Endothelial cell of umbilical vein (primary cell): ENCODE data around the gene LITAF. TPM values are rescaled to one million over a fixed set of nuclear protein-coding genes. Genes with fewer than 3 reads are reported as not detected.

ENCODE experiments used
- BruUV-seq: library from RNA; stranded (reverse); fragments of 400-500 nt; replicated peaks from 2 replicates; lab custom pipeline; 2021; lab: Mats Ljungman, UMichigan
- CTCF ChIA-PET: fragments of 300-600, 350-600 bp; sonication (Branson Sonifier 250); formaldehyde crosslinking; loops from one replicate; lab custom pipeline; 2021; ENCODE audit warnings: antibody characterized with exemption, inconsistent platforms; lab: Charles Lee
- POLR2A ChIA-PET: fragments of 300-600, 350-600 bp; sonication (Branson Sonifier 250); formaldehyde crosslinking; loops from one replicate; lab custom pipeline; 2021; ENCODE audit warnings: antibody characterized with exemption, inconsistent platforms; lab: Charles Lee
- DNase-seq: peaks from one replicate; pipeline ENCODE4 v3.0.0-alpha.2; 2011; ENCODE audit warnings: low read depth, low spot score
- FAIRE-seq: peaks from 2 replicates; lab custom pipeline; 2011; peaks lifted over from hg19 to GRCh38; lab: Jason Lieb, UNC
- H2AFZ ChIP-seq: 2 replicates; pipeline ENCODE4 v1.6.0; 2012; ENCODE audit warnings: low read depth, low read length, control low read depth, inconsistent platforms
- H3K27ac ChIP-seq: 2 replicates; pipeline ENCODE4 v1.5.1; 2011; ENCODE audit warnings: low read depth, mild to moderate bottlenecking, control low read depth, low read length, moderate library complexity; ENCODE audit not compliant: insufficient read depth
- H3K27me3 ChIP-seq, 2 experiments: 2 replicates each; pipeline versions ENCODE4 v1.6.0 to v1.6.1; 2011; ENCODE audit warnings: low read length in 2 of 2, mixed read lengths in 1 of 2; ENCODE audit not compliant: control insufficient read depth in 2 of 2, insufficient read depth in 2 of 2
- H3K36me3 ChIP-seq, 2 experiments: 2 replicates in 1 of 2; 3 replicates in 1 of 2; pipeline ENCODE4 v1.5.1; 2011; ENCODE audit warnings: low read length in 2 of 2, mild to moderate bottlenecking in 1 of 2, moderate library complexity in 1 of 2; ENCODE audit not compliant: control insufficient read depth in 2 of 2, insufficient read depth in 2 of 2; ENCODE audit errors: extremely low read depth in 1 of 2
- H3K4me1 ChIP-seq: 3 replicates; pipeline ENCODE4 v1.5.1; 2011; ENCODE audit warnings: mild to moderate bottlenecking, low read length; ENCODE audit not compliant: control insufficient read depth, insufficient read depth; ENCODE audit errors: extremely low read depth
- H3K4me2 ChIP-seq: 2 replicates; pipeline ENCODE4 v1.6.1; 2011; ENCODE audit warnings: low read length, control low read depth, mixed read lengths; ENCODE audit not compliant: insufficient read depth
- H3K4me3 ChIP-seq, 3 experiments: fragments of 200-600 bp in 1 of 3; sonication (generic), shearing (Covaris generic) in 1 of 3; replicated peaks in 1 of 3; 2 replicates each; pipeline ENCODE4 v1.5.1; 2011 to 2016; ENCODE audit warnings: control low read depth in 3 of 3, low read length in 3 of 3, mild to moderate bottlenecking in 2 of 3, inconsistent platforms in 1 of 3, low read depth in 1 of 3, moderate library complexity in 1 of 3; ENCODE audit not compliant: insufficient read depth in 1 of 3
- H3K79me2 ChIP-seq: 2 replicates; pipeline ENCODE4 v1.6.0; 2012; ENCODE audit warnings: low read length, inconsistent platforms; ENCODE audit not compliant: control insufficient read depth, insufficient read depth
- H3K9ac ChIP-seq: replicated peaks from 2 replicates; pipeline ENCODE3; 2011; ENCODE audit warnings: low read length, control low read depth; ENCODE audit not compliant: insufficient read depth; ENCODE audit errors: extremely low read depth
- H3K9me1 ChIP-seq: replicated peaks from 3 replicates; pipeline ENCODE4 v1.6.0; 2011; ENCODE audit warnings: mild to moderate bottlenecking, low read length; ENCODE audit not compliant: control insufficient read depth, insufficient read depth; ENCODE audit errors: extremely low read depth
- H3K9me3 ChIP-seq: replicated peaks from 2 replicates; pipeline ENCODE4 v1.5.1; 2012; ENCODE audit warnings: low read length, inconsistent platforms; ENCODE audit not compliant: control insufficient read depth, insufficient read depth
- H4K20me1 ChIP-seq: replicated peaks from 2 replicates; pipeline ENCODE3; 2011; ENCODE audit warnings: mild to moderate bottlenecking, low read length; ENCODE audit not compliant: control insufficient read depth, insufficient read depth; ENCODE audit errors: extremely low read depth
- EZH2 ChIP-seq: IDR thresholded peaks from 2 replicates; pipeline ENCODE4 v1.6.1; 2012; ENCODE audit warnings: borderline replicate concordance, low read depth, mild to moderate bottlenecking, moderate library complexity, low read length, inconsistent platforms; ENCODE audit not compliant: severe bottlenecking
- FOS ChIP-seq: IDR thresholded peaks from 2 replicates; pipeline ENCODE4 v1.6.1; 2011; ENCODE audit warnings: mild to moderate bottlenecking, low read length, moderate library complexity, borderline replicate concordance; ENCODE audit not compliant: insufficient read depth
- GATA2 ChIP-seq: IDR thresholded peaks from 2 replicates; pipeline ENCODE4 v1.7.0; 2011; ENCODE audit warnings: low read depth, mild to moderate bottlenecking, moderate library complexity, mixed read lengths, low read length; ENCODE audit not compliant: insufficient read length, insufficient read depth
- JUN ChIP-seq: IDR thresholded peaks from 2 replicates; pipeline ENCODE4 v1.6.1; 2011; ENCODE audit warnings: borderline replicate concordance, low read depth; ENCODE audit not compliant: insufficient read length, insufficient read depth
- MAX ChIP-seq: IDR thresholded peaks from 2 replicates; pipeline ENCODE4 v1.6.1; 2011; ENCODE audit not compliant: insufficient read depth, insufficient read length
- MYC ChIP-seq: IDR thresholded peaks from one replicate; pipeline ENCODE4 v1.6.1; 2011; ENCODE audit warnings: mild to moderate bottlenecking, low read depth, low read length
- POLR2A ChIP-seq: IDR thresholded peaks from 2 replicates; pipeline ENCODE4 v1.6.1; 2012; ENCODE audit warnings: low read depth, mild to moderate bottlenecking, control low read depth, low read length
- POLR2AphosphoS5 ChIP-seq: IDR thresholded peaks from 2 replicates; pipeline ENCODE4 v1.6.1; 2012; ENCODE audit warnings: low read depth, mild to moderate bottlenecking, control low read depth, low read length, moderate library complexity; ENCODE audit not compliant: insufficient read depth
- dilution Hi-C: fragments of 300-500 bp; cut with MboI; formaldehyde crosslinking; loops from one replicate; pipeline ENCODE4 v1.15.0; 2019; ENCODE audit warnings: low sequenced_read_pairs; ENCODE audit not compliant: extremely low pct_ligation_motif_present
- intact Hi-C: fragments of 100-400 bp; cut with micrococcal nuclease; formaldehyde crosslinking; loops from one replicate; pipeline ENCODE4 v1.10.0; 2022
- polyA plus RNA-seq, 4 experiments: library from polyadenylated mRNA; depleted of rRNA in 3 of 4; stranded (reverse) in 3 of 4; unstranded in 1 of 4; fragments of >200 nt; gene quantifications; 2 replicates each; pipeline versions ENCODE4 v1.2.1 to v1.2.3, GENCODE V29; 2011 to 2012; ENCODE audit warnings: missing spikeins in 1 of 4
- total RNA-seq: library from RNA; stranded (reverse); gene quantifications from 2 replicates; pipeline ENCODE4 v1.2.3, GENCODE V29; 2021
- TF ChIP-seq, protein P1 (sequence below), 2 donors: IDR thresholded peaks; 1 replicate in 1 of 2; 2 replicates in 1 of 2; pipeline ENCODE4 v1.5.1; 2011; ENCODE audit warnings: low read length in 2 of 2, mild to moderate bottlenecking in 2 of 2, moderate library complexity in 2 of 2, control low read depth in 1 of 2, inconsistent platforms in 1 of 2, low read depth in 1 of 2; ENCODE audit not compliant: insufficient read depth in 1 of 2; ENCODE audit errors: extremely low read depth in 1 of 2

Gene LITAF
- total and polyA plus RNA-seq, 2 donors (not counting 3 experiments of a cell fraction or from before 2014, with no cell fraction given), result 15.2 to 27.2 TPM

DNA sequence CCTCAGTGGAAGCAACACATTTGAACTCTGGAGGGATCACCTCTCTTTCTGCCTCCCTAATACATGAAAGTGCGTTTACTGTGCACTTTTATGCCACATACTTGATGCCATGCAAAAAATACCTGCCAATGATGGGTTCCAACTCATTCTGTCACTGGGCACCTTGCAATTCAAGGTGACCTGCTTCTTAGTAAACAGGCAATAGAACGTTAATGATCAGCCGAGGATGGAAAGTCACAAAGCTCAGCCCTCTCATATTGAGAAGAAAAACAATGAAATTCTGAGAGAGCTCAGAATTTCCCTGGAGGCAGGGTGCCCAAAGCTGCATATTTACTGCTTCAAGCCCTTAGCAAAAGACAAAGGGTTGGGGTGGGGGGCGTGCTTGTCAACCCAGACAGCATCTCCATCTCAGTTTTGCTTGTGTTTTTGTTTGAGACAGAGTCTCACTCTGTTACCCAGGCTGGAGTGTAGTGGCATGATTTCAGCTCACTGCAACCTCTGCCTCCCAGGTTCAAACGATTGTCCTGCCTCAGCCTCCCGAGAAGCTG, 23.2 kb downstream of the LITAF start:
- intact Hi-C loops, result no loop called here
- POLR2A ChIA-PET, result no interaction called here
- H3K27me3 ChIP-seq, result no peaks in the 10 kb centered on the region
- TF ChIP-seq FOS, result no peak
- TF ChIP-seq GATA2, result no peak
- TF ChIP-seq EZH2, result no peak
- no peak for TF ChIP-seq MYC
- no peak for TF ChIP-seq JUN
- TF ChIP-seq, protein P1, sequence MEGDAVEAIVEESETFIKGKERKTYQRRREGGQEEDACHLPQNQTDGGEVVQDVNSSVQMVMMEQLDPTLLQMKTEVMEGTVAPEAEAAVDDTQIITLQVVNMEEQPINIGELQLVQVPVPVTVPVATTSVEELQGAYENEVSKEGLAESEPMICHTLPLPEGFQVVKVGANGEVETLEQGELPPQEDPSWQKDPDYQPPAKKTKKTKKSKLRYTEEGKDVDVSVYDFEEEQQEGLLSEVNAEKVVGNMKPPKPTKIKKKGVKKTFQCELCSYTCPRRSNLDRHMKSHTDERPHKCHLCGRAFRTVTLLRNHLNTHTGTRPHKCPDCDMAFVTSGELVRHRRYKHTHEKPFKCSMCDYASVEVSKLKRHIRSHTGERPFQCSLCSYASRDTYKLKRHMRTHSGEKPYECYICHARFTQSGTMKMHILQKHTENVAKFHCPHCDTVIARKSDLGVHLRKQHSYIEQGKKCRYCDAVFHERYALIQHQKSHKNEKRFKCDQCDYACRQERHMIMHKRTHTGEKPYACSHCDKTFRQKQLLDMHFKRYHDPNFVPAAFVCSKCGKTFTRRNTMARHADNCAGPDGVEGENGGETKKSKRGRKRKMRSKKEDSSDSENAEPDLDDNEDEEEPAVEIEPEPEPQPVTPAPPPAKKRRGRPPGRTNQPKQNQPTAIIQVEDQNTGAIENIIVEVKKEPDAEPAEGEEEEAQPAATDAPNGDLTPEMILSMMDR (IDR thresholded peaks at IDR 0.05; ENCODE audit: extremely low read depth in 1 of 2, insufficient read depth in 1 of 2, low read depth in 1 of 2, low read length in 2 of 2), result no peak
- no peak for TF ChIP-seq POLR2A
- TF ChIP-seq POLR2AphosphoS5, result no peak
- no peak for TF ChIP-seq MAX
- dilution Hi-C loops, result no loop called here
- no peaks in the 10 kb centered on the region for H3K36me3 ChIP-seq
- no peak overlapping the region for H3K27ac ChIP-seq
- H3K9me1 ChIP-seq, result no peaks in the 10 kb centered on the region
- H3K4me2 ChIP-seq, result no peak overlapping the region
- H3K9ac ChIP-seq, result no peak overlapping the region
- H3K79me2 ChIP-seq, result no peaks in the 10 kb centered on the region
- H3K4me1 ChIP-seq, result peaks cover 11% of the 10 kb centered on the region
- no peak overlapping the region for H2AFZ ChIP-seq
- H3K4me3 ChIP-seq, result no peak overlapping the region
- CTCF ChIA-PET, result interaction anchor here (1.8 kb wide), 1 partner anchor 31 kb away, joined by 9 read pairs; no protein-coding TSS in a partner anchor
- no TSS peak for BruUV-seq
- no peaks in the 10 kb centered on the region for H4K20me1 ChIP-seq
- H3K9me3 ChIP-seq, result no peaks in the 10 kb centered on the region
- FAIRE-seq, result no peak
- DNase-seq, result no peak
